ENCODE results near the gene PBX2. TPM values are rescaled to one million over a fixed set of nuclear protein-coding genes. Genes with fewer than 3 reads are reported as not detected.
A peak's percentile ranks its signal among the peaks of the same experiment; 100 is the strongest.

Gene PBX2
- total RNA-seq, 1 donor from 2014 or later = 166 TPM

- Mint-ChIP-seq H3K4me3 (no peak overlapping the region), H3K27me3 (no peaks in the 10 kb centered on the region), H3K9me3 (no peaks in the 10 kb centered on the region), H3K4me1 (ENCODE audit: unreplicated experiment) (peaks cover 8% of the 10 kb centered on the region), H3K27ac (no peak overlapping the region), H3K36me3 (peaks cover 17% of the 10 kb centered on the region)
- no peak for DNase-seq (ENCODE audit: extremely low spot score, unreplicated experiment)
- TF ChIP-seq CTCF (conservative IDR thresholded peaks at IDR 0.05) = no peak
Measured at GRCh38 chr6:32163559-32164258, 26.3 kb downstream of the PBX2 start.

GRCh38 chr6:32158052-32158451, 31.9 kb downstream of the PBX2 start:
- Mint-ChIP-seq H3K27ac (no peak overlapping the region), H3K36me3 (peaks cover 22% of the 10 kb centered on the region), H3K27me3 (no peaks in the 10 kb centered on the region), H3K4me1 (ENCODE audit: unreplicated experiment) (peaks cover 20% of the 10 kb centered on the region), H3K4me3 (no peak overlapping the region), H3K9me3 (no peaks in the 10 kb centered on the region)
- no peak for TF ChIP-seq CTCF (conservative IDR thresholded peaks at IDR 0.05)
- no peak for DNase-seq (ENCODE audit: extremely low spot score, unreplicated experiment)

- Mint-ChIP-seq H3K4me3 (no peak overlapping the region), H3K36me3 (peaks cover 22% of the 10 kb centered on the region), H3K27ac (no peak overlapping the region), H3K4me1 (ENCODE audit: unreplicated experiment) (peaks cover 30% of the 10 kb centered on the region), H3K27me3 (peaks cover 3% of the 10 kb centered on the region), H3K9me3 (no peaks in the 10 kb centered on the region)
- no peak for DNase-seq (ENCODE audit: extremely low spot score, unreplicated experiment)
- no peak for TF ChIP-seq CTCF (conservative IDR thresholded peaks at IDR 0.05)
Measured at GRCh38 chr6:32156891-32157290, 33.1 kb downstream of the PBX2 start.

- DNase-seq (ENCODE audit: extremely low spot score, unreplicated experiment) = peak; percentile 77
- Mint-ChIP-seq H3K4me3 (peak overlapping the region; percentile 100), H3K36me3 (peaks cover 22% of the 10 kb centered on the region), H3K9me3 (no peaks in the 10 kb centered on the region), H3K27me3 (peaks cover 17% of the 10 kb centered on the region), H3K4me1 (ENCODE audit: unreplicated experiment) (peaks cover 40% of the 10 kb centered on the region), H3K27ac (peak overlapping the region; percentile 97)
- TF ChIP-seq CTCF (conservative IDR thresholded peaks at IDR 0.05) = peak; percentile 65
Measured at GRCh38 chr6:32154514-32155161, 35.4 kb downstream of the PBX2 start.

GRCh38 chr6:32153564-32154513, 36.2 kb downstream of the PBX2 start, which contains the start of gene PPT2:
Gene PPT2 (plus strand): TSS chr6:32154141. CDS start chr6:32154595, 454 bp downstream.
- Mint-ChIP-seq H3K36me3 (peaks cover 22% of the 10 kb centered on the region), H3K27me3 (peaks cover 17% of the 10 kb centered on the region), H3K4me3 (peak within 1 kb of the TSS; percentile 100), H3K9me3 (no peaks in the 10 kb centered on the region), H3K27ac (peak within 1 kb of the TSS; percentile 97), H3K4me1 (ENCODE audit: unreplicated experiment) (peaks cover 40% of the 10 kb centered on the region)
- DNase-seq (ENCODE audit: extremely low spot score, unreplicated experiment) = peak; percentile 86
- peak; percentile 48 for TF ChIP-seq CTCF (conservative IDR thresholded peaks at IDR 0.05)

Measured in type B pancreatic cell (in vitro differentiated cells).